GM12892 (cell line): Measurements from ENCODE around the gene SAA4.

Experiments
- POLR2A ChIP-seq: IDR thresholded peaks from 2 replicates; pipeline ENCODE4 v1.6.1; 2011; ENCODE audit warnings: low read depth, low read length, control low read depth
- POLR2AphosphoS5 ChIP-seq: IDR thresholded peaks from 2 replicates; pipeline ENCODE4 v1.6.1; 2011; ENCODE audit warnings: low read depth, low read length, control low read depth
- TAF1 ChIP-seq: IDR thresholded peaks from 2 replicates; pipeline ENCODE4 v1.6.1; 2011; ENCODE audit warnings: low read depth, mild to moderate bottlenecking, control low read depth, low read length, borderline replicate concordance

GRCh38 chr11:18230859-18231258, 5.7 kb downstream of the SAA4 start:
- TF ChIP-seq POLR2AphosphoS5 (no peak), POLR2A (no peak), TAF1 (no peak)
